Measurements from ENCODE around the gene CACNG3. TPM values are rescaled to one million over a fixed set of nuclear protein-coding genes. Genes with fewer than 3 reads are reported as not detected.

Gene CACNG3
- total RNA-seq, 2 experiments from 2014 or later, result not detected

DNA sequence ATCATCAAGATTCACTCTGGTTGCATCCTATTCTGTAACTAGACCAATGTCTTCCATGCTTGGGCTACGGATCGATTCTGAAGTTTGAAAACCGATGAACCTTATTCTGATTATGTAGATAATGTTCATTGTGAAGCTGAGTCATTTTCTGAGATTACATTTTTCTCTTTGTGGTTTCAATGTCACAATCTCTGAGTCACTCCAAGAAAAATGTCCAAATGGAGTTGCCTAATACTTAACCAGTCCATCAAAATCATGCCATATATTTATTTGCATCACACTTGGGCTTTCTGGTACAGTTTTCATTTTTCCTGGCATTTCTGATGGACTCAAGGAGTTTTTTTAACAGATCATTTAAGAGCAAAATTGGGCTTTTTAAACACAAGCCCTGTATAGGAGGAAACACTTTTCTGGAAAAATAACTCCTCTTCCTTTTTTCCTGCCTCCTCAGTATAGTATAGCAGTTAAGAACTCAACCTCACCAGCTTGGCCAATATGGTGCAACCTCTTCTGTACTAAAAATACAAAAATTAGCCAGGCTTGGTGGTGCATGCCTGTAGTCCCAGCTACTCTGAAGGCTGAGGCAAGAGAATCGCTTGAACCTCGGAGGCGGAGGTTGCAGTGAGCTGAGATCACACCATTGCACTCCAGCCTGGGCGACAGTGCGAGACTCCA, 17.5 kb downstream of the CACNG3 start:
- CTCF ChIA-PET, result no interaction called here
- POLR2A ChIA-PET, result no interaction called here

DNA sequence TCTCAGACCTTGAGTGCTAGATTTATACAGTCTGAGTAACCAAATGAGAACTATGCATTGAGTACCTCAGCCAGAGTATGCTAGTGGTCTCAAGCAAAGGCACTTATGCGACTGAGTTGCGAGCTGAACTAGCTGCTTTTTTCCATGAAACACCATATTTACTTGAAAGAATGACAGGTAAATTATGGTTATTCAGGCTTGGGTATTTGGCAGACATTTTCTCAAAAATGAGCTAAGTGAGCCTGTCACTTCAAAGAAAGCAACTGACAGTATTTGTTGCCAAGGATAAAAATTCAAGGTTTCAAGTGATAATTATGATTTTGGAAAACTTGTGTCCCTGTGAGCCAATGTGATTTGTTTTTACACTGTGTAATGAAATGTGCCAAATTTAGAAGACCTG, 19.3 kb downstream of the CACNG3 start:
- CTCF ChIA-PET, result interaction anchor here (0.6 to 1.4 kb wide), 2 partner anchors 43 to 234 kb away, joined by 3 to 6 read pairs; no protein-coding TSS in a partner anchor
- POLR2A ChIA-PET, result no interaction called here

DNA sequence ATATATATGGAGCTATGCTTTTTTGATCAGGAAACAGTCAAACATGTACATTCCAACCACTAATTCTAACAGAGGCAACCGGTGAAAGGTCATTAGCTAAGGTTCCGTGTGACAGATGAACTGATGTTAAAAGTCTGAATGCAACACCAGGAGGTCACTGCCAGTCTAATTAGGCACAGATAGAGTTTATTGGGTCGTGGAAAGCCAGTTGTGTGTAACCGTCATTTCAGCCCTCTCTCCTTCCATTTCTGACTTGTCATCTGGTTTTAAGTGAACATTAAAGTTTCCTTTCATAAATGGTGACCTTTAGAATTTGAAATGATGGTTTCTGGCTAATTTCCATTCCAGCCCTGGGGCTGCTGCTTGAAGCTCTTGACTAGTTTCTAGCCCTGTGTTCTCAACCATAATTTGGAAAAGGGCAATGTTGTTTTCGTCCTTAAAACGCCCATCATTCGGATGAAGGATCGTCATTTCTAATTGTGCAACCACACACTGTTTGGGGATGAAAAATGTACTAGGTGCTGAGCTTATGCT, 23.9 kb downstream of the CACNG3 start:
- ChIA-PET POLR2A (no interaction called here), CTCF (interaction anchor here (1.7 kb wide), 1 partner anchor 26 kb away, joined by 4 read pairs; no protein-coding TSS in a partner anchor)

DNA sequence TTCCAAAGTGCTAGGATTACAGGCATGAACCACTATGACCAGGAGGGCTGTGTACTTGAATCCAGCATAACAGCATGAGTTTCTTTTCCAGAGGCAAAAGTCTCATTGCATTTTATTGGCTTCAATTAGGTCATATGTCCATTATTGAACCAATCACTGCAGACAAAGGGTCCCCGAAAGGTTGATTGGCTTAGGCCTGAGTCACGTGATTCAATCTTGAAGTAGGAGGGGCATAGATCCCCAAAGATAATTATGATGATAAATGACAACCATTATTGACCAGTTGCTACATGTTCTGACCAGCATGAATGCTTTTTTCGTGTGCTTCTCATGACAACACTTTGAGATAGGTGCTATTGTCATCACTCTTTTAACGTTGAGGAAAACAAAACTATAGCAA, 25.3 kb downstream of the CACNG3 start:
- POLR2A ChIA-PET, result no interaction called here
- CTCF ChIA-PET, result interaction anchor here (1.7 kb wide), 1 partner anchor 28 kb away, joined by 4 read pairs; no protein-coding TSS in a partner anchor

DNA sequence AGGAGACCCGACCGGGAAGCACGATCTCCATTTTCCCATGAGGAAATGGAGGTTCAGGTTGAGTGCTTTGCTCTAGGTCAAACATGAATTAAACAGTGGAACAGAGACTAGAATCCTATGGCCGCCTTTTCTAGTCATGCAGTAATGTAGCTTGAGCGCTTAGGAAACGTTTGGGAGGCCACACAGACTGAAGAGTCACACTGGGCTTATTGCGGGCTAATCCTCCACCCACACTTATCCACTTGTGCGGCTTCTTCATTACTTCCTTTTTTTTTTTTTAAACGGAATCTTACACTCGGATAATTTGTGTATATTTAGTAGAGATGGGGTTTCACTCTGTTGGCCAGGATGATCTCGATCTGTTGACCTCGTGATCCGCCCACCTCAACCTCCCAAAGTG, 26.0 kb downstream of the CACNG3 start:
- CTCF ChIA-PET, result no interaction called here
- POLR2A ChIA-PET, result no interaction called here

DNA sequence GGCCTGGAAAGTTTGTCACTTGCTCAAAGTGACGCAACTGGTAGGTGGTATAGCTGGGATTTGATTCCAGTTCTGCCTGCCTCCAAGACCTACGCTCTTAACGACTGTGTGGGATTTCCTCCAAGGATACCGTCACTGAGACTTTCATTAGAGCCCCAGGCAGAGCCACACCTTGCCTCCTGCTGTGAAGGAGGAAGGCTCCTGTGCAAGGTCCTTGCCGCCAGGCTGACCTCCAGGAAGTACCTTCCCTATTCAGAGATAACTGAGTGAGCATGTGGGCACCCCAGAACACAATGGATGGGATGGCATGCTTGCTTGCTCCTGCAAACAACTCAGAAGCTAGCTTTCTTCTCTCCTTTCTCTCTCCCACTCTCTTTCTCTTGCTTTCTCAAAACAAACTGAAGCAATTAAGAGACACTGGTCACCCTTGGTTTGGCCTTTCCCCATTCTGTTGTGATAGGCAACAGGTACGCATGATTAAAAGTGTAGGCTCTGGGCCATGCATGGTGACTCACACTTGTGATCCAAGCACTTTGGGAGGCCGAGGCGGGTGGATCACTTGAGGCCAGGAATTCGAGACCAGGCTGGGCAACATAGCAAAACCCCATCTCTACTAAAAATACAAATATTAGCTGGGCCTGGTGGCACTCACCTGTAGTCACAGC, 30.7 kb downstream of the CACNG3 start:
- CTCF ChIA-PET, result no interaction called here

DNA sequence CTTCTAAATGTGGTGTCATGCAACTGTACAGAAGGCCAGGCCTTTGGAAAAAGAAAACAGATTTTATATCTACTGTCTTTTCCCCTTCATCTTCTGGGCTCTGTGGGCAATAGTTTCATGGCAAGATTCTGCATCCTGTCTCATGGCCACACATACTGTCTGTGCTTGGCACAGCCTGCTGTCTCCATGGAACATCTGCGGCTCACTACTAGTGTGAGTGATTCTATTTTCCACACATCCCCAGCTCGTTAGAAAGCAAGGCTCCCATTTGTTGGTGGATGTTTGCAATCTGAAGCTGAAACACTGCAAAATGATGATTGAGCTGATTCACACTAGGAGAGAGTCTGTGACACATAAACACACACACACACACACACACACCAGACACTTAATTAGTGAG, 32.4 kb downstream of the CACNG3 start:
- POLR2A ChIA-PET, result no interaction called here
- CTCF ChIA-PET, result interaction anchor here (1.1 kb wide), 1 partner anchor 36 kb away, joined by 3 read pairs; no protein-coding TSS in a partner anchor

More for the DNA sequence above, 30.7 kb downstream of the CACNG3 start:
- POLR2A ChIA-PET, result no interaction called here

DNA sequence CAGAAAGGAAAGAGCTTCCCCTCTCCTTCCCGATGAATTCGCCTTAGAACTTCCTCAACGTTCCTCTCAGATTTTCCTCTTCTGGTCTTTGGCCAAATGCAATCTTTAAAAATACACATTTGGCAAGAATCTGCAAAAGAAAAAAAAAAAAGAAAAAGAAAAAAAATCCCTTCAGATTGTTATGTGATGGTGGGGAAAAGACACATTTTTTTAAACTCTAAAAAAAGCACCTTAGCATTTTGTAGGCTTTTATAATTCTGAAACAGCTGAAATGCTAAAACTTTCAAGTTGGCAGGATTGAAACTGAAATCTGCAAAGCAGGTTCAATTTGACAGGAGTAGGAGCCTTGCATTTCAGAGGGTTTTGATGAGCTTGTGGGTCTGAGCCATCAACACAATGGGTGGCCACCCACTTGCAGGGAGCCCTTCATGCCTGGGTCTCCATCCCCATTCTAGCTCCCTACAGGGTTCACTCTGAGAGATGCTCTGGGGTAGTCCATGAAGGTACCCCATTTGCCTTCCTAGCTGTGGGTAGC, 33.1 kb downstream of the CACNG3 start:
- ChIA-PET CTCF (interaction anchor here (1.1 kb wide), 1 partner anchor 37 kb away, joined by 3 read pairs; no protein-coding TSS in a partner anchor), POLR2A (interaction anchor here (0.7 kb wide), 1 partner anchor 26 kb away, joined by 3 read pairs; no protein-coding TSS in a partner anchor)

DNA sequence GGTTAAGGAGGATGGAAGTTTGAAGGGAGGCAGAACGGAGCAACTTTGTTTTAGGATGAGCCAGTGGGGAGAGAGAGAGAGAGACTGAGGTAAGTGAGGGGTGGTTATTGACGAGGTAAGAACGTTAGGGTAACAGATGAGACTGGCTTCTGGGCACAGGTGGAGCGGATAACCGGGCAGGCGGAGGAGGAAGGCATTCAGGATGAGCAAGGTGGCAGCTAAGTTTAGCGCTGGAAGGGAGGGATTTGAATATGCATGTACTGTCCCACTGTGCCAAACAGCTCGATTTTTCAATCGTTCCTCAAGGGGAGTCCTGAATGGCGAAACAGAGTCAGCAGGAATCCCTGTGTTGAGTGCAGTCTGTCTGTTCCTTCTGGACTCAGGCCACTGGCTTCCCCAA, 35.8 kb downstream of the CACNG3 start:
- ChIA-PET POLR2A (no interaction called here), CTCF (no interaction called here)

DNA sequence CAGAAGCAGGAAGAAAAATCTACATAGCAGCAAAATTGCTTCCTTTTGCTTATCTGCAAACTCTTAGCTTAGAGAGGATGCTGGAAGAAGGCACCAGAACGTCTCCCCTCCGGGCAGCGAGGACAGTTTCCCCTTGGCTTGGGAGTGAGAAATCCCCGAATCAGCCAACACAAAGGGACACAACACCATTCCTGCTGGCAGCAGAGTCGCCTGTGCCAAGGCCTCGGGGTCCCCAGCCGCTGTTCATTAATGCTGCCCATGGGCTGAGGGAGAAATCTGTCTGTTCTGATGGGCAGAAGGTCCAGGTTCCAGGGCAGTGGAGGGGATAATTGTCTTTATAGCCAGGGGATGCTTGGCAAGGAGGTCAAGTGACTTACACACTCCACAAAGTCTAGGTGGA, 38.0 kb downstream of the CACNG3 start:
- POLR2A ChIA-PET, result no interaction called here
- CTCF ChIA-PET, result no interaction called here

DNA sequence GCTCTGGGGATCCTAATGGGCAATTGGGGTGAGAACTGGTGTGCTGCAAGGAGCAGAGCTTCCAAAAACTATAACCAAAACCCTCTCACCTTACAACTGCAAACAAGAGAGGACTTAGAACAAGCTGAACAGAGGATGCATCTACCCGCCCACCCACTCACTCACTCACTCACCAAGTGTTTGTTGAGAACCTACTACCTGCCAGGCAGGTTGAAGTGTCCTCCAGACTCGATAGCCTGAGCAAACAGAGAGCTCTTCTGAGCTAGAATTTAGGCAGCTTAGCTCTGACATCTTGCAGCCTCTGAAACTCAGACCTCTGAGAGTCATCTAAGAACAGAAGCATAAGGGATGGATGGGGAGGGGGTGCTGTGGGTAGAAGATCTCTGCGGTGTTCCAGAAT, 41.2 kb downstream of the CACNG3 start:
- ChIA-PET CTCF (no interaction called here), POLR2A (no interaction called here)

DNA sequence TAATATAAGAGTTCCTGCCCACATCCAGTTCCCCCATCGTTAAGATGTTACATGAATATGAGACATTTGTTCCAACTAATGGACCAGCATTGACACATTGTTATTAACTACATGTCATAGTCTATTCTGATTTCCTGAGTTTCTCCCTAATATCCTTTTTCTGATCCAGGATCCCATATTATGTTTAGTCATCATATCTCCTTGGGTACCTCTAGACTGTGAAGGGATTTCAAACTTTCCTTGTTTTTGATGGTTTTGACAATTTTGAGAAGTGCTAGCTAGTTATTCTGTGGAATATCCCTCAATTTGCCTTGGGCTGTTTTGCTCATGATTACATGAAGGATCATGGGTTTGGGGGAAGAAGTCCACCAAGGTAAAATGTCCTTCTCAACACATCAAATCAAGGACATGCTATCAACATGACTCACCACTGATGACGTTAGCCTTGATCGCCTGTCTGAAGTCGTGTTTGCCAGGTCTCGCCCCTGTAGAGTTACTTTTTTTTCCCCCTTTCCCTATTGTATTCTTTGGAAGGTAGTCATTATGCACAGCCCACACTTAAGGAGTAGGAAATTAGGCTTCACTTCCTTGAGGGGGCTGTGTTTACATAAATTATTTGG, 42.5 kb downstream of the CACNG3 start:
- ChIA-PET POLR2A (no interaction called here), CTCF (no interaction called here)

DNA sequence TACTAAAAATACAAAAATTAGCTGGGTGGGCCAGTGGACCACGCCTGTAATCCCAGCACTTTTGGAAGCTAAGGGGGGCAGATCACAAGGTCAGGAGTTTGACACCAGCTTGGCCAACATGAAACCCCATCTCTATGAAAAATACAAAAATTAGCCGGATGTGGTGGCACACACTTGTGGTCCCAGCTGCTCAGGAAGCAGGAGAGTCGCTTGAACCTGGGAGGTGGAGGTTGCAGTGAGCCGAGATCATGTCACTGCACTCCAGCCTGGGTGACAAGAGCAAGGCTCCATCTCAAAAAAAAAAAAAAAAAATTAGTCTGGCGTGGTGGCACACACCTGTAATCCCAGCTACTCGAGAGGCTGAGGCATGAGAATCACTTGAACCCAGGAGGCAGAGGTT, 44.6 kb downstream of the CACNG3 start:
- CTCF ChIA-PET, result interaction anchor here (1.1 kb wide), 1 partner anchor 150 kb away, joined by 3 read pairs; no protein-coding TSS in a partner anchor
- POLR2A ChIA-PET, result interaction anchor here (0.7 kb wide), 1 partner anchor 23 kb away, joined by 6 read pairs; no protein-coding TSS in a partner anchor

DNA sequence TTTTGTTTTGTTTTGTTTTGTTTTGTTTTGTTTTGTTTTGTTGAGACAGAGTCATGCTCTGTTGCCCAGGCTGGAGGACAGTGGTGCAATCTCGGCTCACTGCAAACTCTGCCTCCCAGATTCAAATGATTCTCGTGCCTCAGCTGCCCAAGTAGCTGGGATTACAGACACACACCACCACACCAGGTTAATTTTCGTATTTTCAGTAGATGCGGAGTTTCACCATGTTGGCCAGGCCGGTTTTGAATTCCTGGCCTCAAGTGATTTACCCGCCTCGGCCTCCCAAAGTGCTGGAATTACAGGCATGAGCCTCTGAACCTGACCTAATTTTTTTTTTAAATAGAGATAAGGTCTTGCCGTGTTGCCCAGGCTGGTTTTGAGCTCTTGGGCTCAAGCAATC, 46.5 kb downstream of the CACNG3 start:
- ChIA-PET CTCF (no interaction called here), POLR2A (interaction anchor here (0.6 kb wide), 1 partner anchor 272 kb away, joined by 4 read pairs; no protein-coding TSS in a partner anchor)

DNA sequence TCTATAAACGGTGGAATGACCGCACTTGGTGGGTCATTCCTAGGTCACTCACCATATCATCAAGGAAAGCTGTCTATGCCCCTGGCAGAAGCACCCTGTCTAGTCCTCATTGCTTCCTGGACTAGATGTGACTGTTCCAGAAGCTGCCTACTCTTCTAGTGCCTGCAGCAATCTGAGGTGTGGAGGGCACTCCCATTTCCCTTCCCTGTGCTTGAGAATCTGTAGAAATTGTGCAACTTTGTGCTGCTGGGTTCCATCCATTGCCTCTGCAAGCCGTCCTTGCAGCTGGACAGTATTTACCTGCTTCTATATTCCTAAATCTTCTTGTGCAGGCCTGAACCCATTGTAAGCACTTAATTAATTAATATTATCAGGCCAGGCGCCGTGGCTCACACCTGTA, 52.1 kb downstream of the CACNG3 start:
- CTCF ChIA-PET, result interaction anchor here (0.9 kb wide), 1 partner anchor 44 kb away, joined by 3 read pairs; no protein-coding TSS in a partner anchor
- POLR2A ChIA-PET, result no interaction called here

DNA sequence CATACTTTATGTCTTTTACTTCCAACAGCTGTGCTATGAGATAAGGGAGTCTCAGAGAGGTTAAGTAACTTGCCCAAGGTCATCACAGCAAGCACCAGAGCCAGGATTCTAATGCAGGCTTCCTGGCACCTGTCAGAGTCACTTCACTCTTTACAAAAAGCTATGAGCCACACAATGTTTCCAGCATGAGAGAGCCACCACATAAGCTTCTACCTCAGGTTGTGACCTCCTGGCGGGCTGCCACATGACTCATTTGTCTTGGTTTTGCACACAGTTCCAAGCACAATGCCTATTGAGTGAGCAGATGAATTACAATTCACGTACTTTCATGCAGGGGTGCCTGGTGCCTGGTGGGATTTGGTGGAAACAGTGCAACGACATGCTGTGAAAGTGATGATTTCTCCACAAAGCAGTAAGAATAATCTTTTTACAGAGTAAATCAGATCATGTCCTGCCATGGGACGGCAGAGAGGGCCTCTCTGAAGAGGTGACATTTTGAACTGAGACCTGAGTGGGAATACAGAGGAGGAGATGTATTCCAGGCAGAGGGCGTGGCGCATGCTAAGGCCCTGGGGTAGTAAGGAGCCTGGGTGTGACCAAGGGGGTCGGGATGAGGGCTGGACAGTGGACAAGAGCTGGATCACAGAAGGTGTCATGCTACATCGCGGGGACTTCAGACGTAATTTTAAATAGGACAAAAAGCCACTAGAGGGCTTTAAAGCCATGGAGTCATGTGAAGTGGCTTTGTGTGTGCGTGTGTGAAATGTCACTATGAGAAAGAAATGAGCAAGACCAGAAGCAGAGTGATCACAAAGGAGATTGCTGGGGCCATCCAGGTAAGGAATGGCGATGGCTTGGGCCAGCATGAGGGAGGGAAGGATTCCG, 53.4 kb downstream of the CACNG3 start:
- CTCF ChIA-PET, result interaction anchor here (0.9 kb wide), 1 partner anchor 43 kb away, joined by 3 read pairs; no protein-coding TSS in a partner anchor

DNA sequence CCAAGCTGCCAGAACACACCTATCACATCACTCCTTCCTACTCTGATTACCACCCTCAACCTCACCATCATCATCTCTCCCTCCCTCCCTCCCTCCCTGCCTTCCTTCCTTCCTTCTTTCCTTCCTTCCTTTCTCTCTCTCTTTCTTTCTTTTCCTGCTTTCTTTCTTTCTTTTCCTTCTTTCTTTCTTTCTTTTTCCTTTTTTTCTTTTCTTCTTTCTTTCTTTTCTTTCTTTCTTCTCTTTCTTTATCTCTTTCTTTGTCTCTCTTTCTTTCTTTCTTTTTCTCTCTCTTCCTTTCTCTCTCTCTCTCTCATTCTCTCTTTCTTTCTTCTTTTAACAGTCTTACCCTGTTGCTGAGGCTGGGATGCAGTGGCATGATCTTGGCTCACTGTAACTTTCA, 59.2 kb downstream of the CACNG3 start:
- ChIA-PET POLR2A (interaction anchor here (0.5 kb wide), 1 partner anchor 26 kb away, joined by 3 read pairs; no protein-coding TSS in a partner anchor), CTCF (no interaction called here)

More for the DNA sequence above, 53.4 kb downstream of the CACNG3 start:
- POLR2A ChIA-PET, result no interaction called here

DNA sequence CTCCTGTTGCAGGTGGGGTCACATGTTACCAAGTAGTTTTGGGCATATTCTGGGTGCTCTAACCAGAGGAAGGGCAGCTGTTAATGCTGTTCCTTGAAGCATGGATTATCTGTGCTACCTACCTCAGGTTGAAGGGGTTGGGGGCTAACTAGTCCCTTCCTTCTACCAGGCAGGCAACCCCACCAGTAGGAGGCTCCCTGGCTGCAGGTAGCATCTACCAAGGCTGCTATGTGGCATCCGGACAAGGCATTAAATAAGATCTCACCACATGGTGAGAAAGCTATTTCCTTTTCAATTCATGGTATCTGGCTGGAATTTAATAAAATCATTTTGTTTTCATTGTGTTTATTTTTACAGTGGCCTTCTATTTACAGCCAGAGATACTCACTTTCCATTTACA, 62.5 kb downstream of the CACNG3 start:
- POLR2A ChIA-PET, result no interaction called here
- CTCF ChIA-PET, result interaction anchor here (1.4 kb wide), 1 partner anchor 43 kb away, joined by 3 read pairs; no protein-coding TSS in a partner anchor

Measured in activated CD8-positive, alpha-beta memory T cell treated with anti-CD3 and anti-CD28 coated beads for 36 hours (primary cell).